Ishikawa (cell line): Measurements from ENCODE around the gene TOMM22.

ENCODE experiments used
- CEBPB ChIP-seq: IDR thresholded peaks from 2 replicates; pipeline ENCODE4 v1.6.1; 2012
- CREB1 ChIP-seq: IDR thresholded peaks from 2 replicates; pipeline ENCODE4 v1.6.1; 2012; ENCODE audit warnings: low read depth
- EGR1 ChIP-seq: IDR thresholded peaks from 2 replicates; pipeline ENCODE4 v1.6.1; 2012
- EP300 ChIP-seq: IDR thresholded peaks from 2 replicates; pipeline ENCODE4 v1.6.1; 2012; ENCODE audit warnings: borderline replicate concordance
- FOXM1 ChIP-seq: IDR thresholded peaks from 2 replicates; pipeline ENCODE4 v1.6.1; 2012; ENCODE audit warnings: low read depth, borderline replicate concordance
- MAX ChIP-seq: IDR thresholded peaks from 2 replicates; pipeline ENCODE4 v1.6.1; 2012
- NFIC ChIP-seq: IDR thresholded peaks from 2 replicates; pipeline ENCODE4 v1.6.1; 2012
- RAD21 ChIP-seq: IDR thresholded peaks from 2 replicates; pipeline ENCODE4 v1.6.1; 2012; ENCODE audit warnings: low read depth
- REST ChIP-seq: IDR thresholded peaks from 2 replicates; pipeline ENCODE4 v1.6.1; 2012; ENCODE audit warnings: low read depth, mild to moderate bottlenecking
- TAF1 ChIP-seq: IDR thresholded peaks from 2 replicates; pipeline ENCODE4 v1.6.1; 2012; ENCODE audit warnings: low read depth, mild to moderate bottlenecking
- TCF12 ChIP-seq: IDR thresholded peaks from 2 replicates; pipeline ENCODE4 v1.6.1; 2012; ENCODE audit warnings: low read depth
- TEAD4 ChIP-seq: IDR thresholded peaks from 2 replicates; pipeline ENCODE4 v1.6.1; 2012
- USF1 ChIP-seq: IDR thresholded peaks from 2 replicates; pipeline ENCODE4 v1.6.1; 2012
- YY1 ChIP-seq: IDR thresholded peaks from 2 replicates; pipeline ENCODE4 v1.6.1; 2012; ENCODE audit warnings: low read depth
- ZBTB7A ChIP-seq: IDR thresholded peaks from 2 replicates; pipeline ENCODE4 v1.6.1; 2012; ENCODE audit warnings: low read depth

TOMM22 gene

GRCh38 chr22:38689651-38690050, 7.9 kb downstream of the TOMM22 start:
- TF ChIP-seq REST = no peak
- TF ChIP-seq TAF1 = no peak
- TF ChIP-seq EP300 = no peak
- TF ChIP-seq CEBPB = no peak
- TF ChIP-seq ZBTB7A = no peak
- TF ChIP-seq TEAD4 = no peak
- no peak for TF ChIP-seq RAD21
- no peak for TF ChIP-seq FOXM1
- no peak for TF ChIP-seq YY1
- no peak for TF ChIP-seq NFIC

- TF ChIP-seq CEBPB = no peak
- TF ChIP-seq TAF1 = no peak
- no peak for TF ChIP-seq YY1
- no peak for TF ChIP-seq USF1
- no peak for TF ChIP-seq RAD21
- TF ChIP-seq ZBTB7A = no peak
- TF ChIP-seq MAX = no peak
- TF ChIP-seq TCF12 = no peak
- no peak for TF ChIP-seq CREB1
Measured at GRCh38 chr22:38694049-38694448, 12.3 kb downstream of the TOMM22 start.

- no peak for TF ChIP-seq CREB1
- no peak for TF ChIP-seq USF1
- no peak for TF ChIP-seq YY1
- TF ChIP-seq EGR1 = no peak
- TF ChIP-seq ZBTB7A = no peak
- TF ChIP-seq MAX = no peak
- no peak for TF ChIP-seq TEAD4
- no peak for TF ChIP-seq TCF12
- no peak for TF ChIP-seq FOXM1
- TF ChIP-seq CEBPB = no peak
- TF ChIP-seq REST = no peak
- no peak for TF ChIP-seq TAF1
- TF ChIP-seq RAD21 = no peak
- no peak for TF ChIP-seq NFIC
- TF ChIP-seq EP300 = no peak
Measured at GRCh38 chr22:38694940-38695339, 13.2 kb downstream of the TOMM22 start.

- TF ChIP-seq CREB1 (no peak), ZBTB7A (no peak), CEBPB (no peak), TEAD4 (no peak), EGR1 (no peak), RAD21 (no peak), REST (no peak), TAF1 (no peak), FOXM1 (no peak), EP300 (no peak), MAX (no peak), NFIC (no peak), YY1 (no peak), USF1 (no peak), TCF12 (no peak)
Measured at GRCh38 chr22:38696606-38697424, 15.1 kb downstream of the TOMM22 start.
